GM13976 (cell line): ENCODE measurements around the gene PRDX6.

Experiments
- DNase-seq: peaks from one replicate; pipeline ENCODE4 v3.0.0; 2012; ENCODE audit warnings: low spot score
- in situ Hi-C: fragments of 300-500 bp; cut with MboI; formaldehyde crosslinking; loops from one replicate; pipeline ENCODE4 v1.12.0; 2022; ENCODE audit warnings: low sequenced_read_pairs, mixed read lengths, inconsistent platforms; ENCODE audit not compliant: unreplicated experiment
- TF ChIP-seq, protein P1 (sequence below): IDR thresholded peaks from 2 replicates; pipeline ENCODE4 v1.5.1; 2012; ENCODE audit warnings: borderline replicate concordance, mild to moderate bottlenecking; ENCODE audit not compliant: insufficient read depth; ENCODE audit errors: extremely low read depth, missing control alignments, control extremely low read depth

PRDX6 gene

DNA sequence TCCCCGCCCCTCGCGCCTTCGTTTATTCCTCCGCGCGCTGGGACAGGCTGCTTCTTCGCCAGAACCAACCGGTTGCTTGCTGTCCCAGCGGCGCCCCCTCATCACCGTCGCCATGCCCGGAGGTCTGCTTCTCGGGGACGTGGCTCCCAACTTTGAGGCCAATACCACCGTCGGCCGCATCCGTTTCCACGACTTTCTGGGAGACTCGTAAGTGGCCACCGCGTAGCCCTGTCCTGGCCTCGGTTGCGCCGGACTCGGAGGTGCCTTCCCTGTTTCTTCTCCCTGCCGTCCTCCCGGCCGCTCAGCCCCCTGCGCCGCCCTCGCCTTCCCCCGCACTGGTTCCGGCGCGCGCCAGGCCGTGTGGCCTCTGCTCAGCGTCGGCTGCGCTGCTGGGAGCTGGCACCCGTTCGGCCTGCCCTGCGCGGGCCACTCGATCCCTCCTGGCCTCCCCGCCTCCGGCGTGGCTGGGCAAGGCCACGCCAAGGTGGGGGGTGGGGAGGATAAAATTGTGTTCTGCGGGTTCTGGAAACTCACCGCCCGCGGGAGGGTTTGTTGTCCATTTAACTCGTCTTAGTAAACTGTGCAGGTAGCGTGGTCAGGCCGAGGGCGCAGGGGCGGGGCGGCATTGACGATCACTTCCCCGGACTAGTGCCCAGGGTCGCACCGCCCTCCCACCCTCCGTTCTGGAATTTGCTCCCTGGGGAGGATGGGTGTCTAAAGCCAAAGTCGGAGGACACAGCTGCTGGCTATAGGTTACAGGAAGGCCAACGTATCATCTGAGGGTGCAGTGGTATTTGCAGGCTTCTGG, at the start of gene PRDX6:
Gene PRDX6, plus strand, starts transcription at position 50 of the 808 bp plus-strand sequence. Its CDS starts 63 bp downstream, at position 113.
- TF ChIP-seq, protein P1, sequence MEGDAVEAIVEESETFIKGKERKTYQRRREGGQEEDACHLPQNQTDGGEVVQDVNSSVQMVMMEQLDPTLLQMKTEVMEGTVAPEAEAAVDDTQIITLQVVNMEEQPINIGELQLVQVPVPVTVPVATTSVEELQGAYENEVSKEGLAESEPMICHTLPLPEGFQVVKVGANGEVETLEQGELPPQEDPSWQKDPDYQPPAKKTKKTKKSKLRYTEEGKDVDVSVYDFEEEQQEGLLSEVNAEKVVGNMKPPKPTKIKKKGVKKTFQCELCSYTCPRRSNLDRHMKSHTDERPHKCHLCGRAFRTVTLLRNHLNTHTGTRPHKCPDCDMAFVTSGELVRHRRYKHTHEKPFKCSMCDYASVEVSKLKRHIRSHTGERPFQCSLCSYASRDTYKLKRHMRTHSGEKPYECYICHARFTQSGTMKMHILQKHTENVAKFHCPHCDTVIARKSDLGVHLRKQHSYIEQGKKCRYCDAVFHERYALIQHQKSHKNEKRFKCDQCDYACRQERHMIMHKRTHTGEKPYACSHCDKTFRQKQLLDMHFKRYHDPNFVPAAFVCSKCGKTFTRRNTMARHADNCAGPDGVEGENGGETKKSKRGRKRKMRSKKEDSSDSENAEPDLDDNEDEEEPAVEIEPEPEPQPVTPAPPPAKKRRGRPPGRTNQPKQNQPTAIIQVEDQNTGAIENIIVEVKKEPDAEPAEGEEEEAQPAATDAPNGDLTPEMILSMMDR = no peak
- no peak for DNase-seq
- in situ Hi-C loops = no loop called here

DNA sequence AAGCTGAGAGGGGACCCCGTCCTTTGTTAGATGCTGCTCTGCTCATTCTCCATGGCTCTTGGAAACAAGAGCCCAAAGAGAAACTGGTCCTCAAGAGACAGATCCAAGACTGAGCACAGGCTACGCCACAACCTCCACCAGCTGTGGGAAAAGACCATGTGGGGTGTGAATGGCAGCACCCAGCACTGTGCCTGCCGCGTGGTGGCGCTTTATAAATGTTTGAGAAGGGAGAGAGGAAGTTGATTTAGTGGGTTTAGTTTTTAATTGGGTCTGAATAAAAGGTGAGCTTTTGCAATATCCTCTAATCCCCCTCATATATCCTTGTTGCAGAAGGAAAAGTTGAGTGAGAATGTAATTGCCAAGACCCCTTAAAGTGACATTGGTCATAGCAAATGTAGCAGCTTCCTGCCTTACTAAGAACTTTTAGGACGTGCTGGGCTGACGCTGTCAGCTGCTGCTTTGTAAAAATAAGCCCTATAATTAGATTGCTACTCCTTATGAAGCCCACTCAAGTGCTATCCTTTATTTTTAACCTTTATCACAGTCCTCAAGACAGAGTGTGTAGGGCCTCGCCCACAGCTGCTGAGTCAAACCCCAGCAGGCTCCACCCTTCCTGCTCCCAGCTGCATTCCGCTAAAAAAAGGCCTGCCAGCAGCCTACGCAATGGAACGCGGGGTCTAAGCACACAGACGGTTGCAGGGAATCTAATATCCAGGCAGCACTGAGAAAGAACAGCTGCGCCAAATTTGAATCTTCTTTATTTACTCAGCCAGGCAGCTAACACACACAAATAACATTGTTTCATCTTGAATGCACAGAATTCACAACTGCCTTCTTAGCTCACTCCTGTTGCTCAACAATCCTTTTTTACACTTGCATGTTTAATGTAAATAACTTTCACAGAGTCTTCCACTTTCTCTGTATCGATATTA, 47.4 kb upstream of the PRDX6 start:
- in situ Hi-C loops = loop anchor here (10.0 to 25.0 kb wide), 3 partner anchors 395 to 783 kb away; partner anchors contain the start of genes CENPL and DARS2
- DNase-seq = peak; percentile 42
- TF ChIP-seq, protein P1 = peak; percentile 90

- DNase-seq = no peak
- in situ Hi-C loops = loop anchor here (10.0 to 25.0 kb wide), 3 partner anchors 394 to 782 kb away; partner anchors contain the start of genes CENPL and DARS2
- TF ChIP-seq, protein P1 = no peak
These were observed 46.3 kb upstream of the PRDX6 start for GRCh38 chr1:173430677-173431303.

- in situ Hi-C loops = loop anchor here (10.0 to 25.0 kb wide), 3 partner anchors 393 to 781 kb away; partner anchors contain the start of genes CENPL and DARS2
- TF ChIP-seq, protein P1 = peak; percentile 84
- DNase-seq = peak; percentile 43
These were observed 45.7 kb upstream of the PRDX6 start for GRCh38 chr1:173431304-173432045.

- in situ Hi-C loops = loop anchor here (10.0 to 25.0 kb wide), 3 partner anchors 392 to 780 kb away; partner anchors contain the start of genes CENPL and DARS2
- TF ChIP-seq, protein P1 = no peak
- no peak for DNase-seq
These were observed 44.8 kb upstream of the PRDX6 start for GRCh38 chr1:173432331-173432730.
